Thoracic aorta (tissue), 2 donors: Measurements from ENCODE around the gene EFCAB9. TPM values are rescaled to one million over a fixed set of nuclear protein-coding genes. Genes with fewer than 3 reads are reported as not detected.

ENCODE experiments used
- ATAC-seq: fragments of 150-250 bp; one replicate; pipeline ENCODE4 v1.8.0; 2017; ENCODE audit warnings: low read depth; ENCODE audit not compliant: insufficient number of reproducible peaks, low FRiP score
- DNase-seq: peaks from one replicate; pipeline ENCODE4 v3.0.0-alpha.2; 2020; ENCODE audit warnings: low spot score
- H3K27ac ChIP-seq, 2 donors: fragments of 200-600 bp; sonication (generic); 1 replicate in 1 of 2; 2 replicates in 1 of 2; pipeline ENCODE4 v1.5.1; 2016; ENCODE audit warnings: mild to moderate bottlenecking in 2 of 2, moderate library complexity in 2 of 2
- H3K27me3 ChIP-seq: fragments of 200-600 bp; sonication (generic); replicated peaks from 2 replicates; pipeline ENCODE4 v1.6.0; 2016; ENCODE audit warnings: mild to moderate bottlenecking; ENCODE audit not compliant: insufficient read depth
- H3K36me3 ChIP-seq: fragments of 200-600 bp; sonication (generic); one replicate; pipeline ENCODE4 v1.5.1; 2016
- H3K4me1 ChIP-seq, 2 donors: fragments of 200-600 bp; sonication (generic); 1 replicate in 1 of 2; 2 replicates in 1 of 2; pipeline versions ENCODE4 v1.5.1 to v1.6.0; 2016; ENCODE audit warnings: low read depth in 2 of 2, mild to moderate bottlenecking in 1 of 2; ENCODE audit not compliant: control insufficient read depth in 1 of 2
- H3K4me3 ChIP-seq: fragments of 200-600 bp; sonication (generic); 2 replicates; pipeline ENCODE4 v1.5.1; 2016; ENCODE audit warnings: mild to moderate bottlenecking
- H3K9me3 ChIP-seq: fragments of 200-600 bp; sonication (generic); 2 replicates; pipeline ENCODE4 v1.5.1; 2016
- CTCF ChIP-seq: fragments of 200-600 bp; sonication (generic); IDR thresholded peaks from one replicate; pipeline ENCODE4 v1.5.1; 2019; ENCODE audit warnings: antibody characterized with exemption
- total RNA-seq, 2 donors: library from RNA; depleted of rRNA; stranded (reverse); fragments of >200 nt; gene quantifications; one replicate each; pipeline versions ENCODE4 v1.1.0 to v1.2.3, GENCODE V29; 2016

EFCAB9 gene
- total RNA-seq, 2 donors from 2014 or later: not detected

- H3K4me3 ChIP-seq: no peak overlapping the region
- no peak for ATAC-seq
- H3K9me3 ChIP-seq: peaks cover 5% of the 10 kb centered on the region
- no peaks in the 10 kb centered on the region for H3K27me3 ChIP-seq
- no peaks in the 10 kb centered on the region for H3K4me1 ChIP-seq
- no peak overlapping the region for H3K27ac ChIP-seq
- DNase-seq: no peak
- no peak for TF ChIP-seq CTCF
- peaks cover 6% of the 10 kb centered on the region for H3K36me3 ChIP-seq
Observed at GRCh38 chr5:172216345-172216744, 22.4 kb downstream of the EFCAB9 start.

GRCh38 chr5:172219296-172219695 is 25.3 kb downstream of the EFCAB9 start:
- no peaks in the 10 kb centered on the region for H3K27me3 ChIP-seq
- TF ChIP-seq CTCF: no peak
- DNase-seq (no peak), ATAC-seq (no peak)
- no peak overlapping the region for H3K4me3 ChIP-seq
- H3K36me3 ChIP-seq: peaks cover 3% of the 10 kb centered on the region
- H3K4me1 ChIP-seq: no peaks in the 10 kb centered on the region
- H3K27ac ChIP-seq: no peak overlapping the region
- H3K9me3 ChIP-seq: peaks cover 5% of the 10 kb centered on the region

GRCh38 chr5:172223901-172224873 is 30.2 kb downstream of the EFCAB9 start:
- no peak for ATAC-seq
- Histone ChIP-seq H3K36me3 (peaks cover 3% of the 10 kb centered on the region), H3K9me3 (peaks cover 5% of the 10 kb centered on the region), H3K4me1 (no peaks in the 10 kb centered on the region), H3K27ac (no peak overlapping the region), H3K27me3 (no peaks in the 10 kb centered on the region), H3K4me3 (no peak overlapping the region)
- no peak for TF ChIP-seq CTCF
- no peak for DNase-seq

- ATAC-seq: no peak
- Histone ChIP-seq H3K36me3 (peaks cover 3% of the 10 kb centered on the region), H3K27me3 (no peaks in the 10 kb centered on the region), H3K4me1 (no peaks in the 10 kb centered on the region), H3K9me3 (no peaks in the 10 kb centered on the region), H3K27ac (no peak overlapping the region), H3K4me3 (no peak overlapping the region)
- no peak for TF ChIP-seq CTCF
- no peak for DNase-seq
Observed at GRCh38 chr5:172224996-172225395, 31.0 kb downstream of the EFCAB9 start.

- Histone ChIP-seq H3K4me1 (no peaks in the 10 kb centered on the region), H3K9me3 (no peaks in the 10 kb centered on the region), H3K27ac (no peak overlapping the region), H3K4me3 (no peak overlapping the region), H3K36me3 (peaks cover 14% of the 10 kb centered on the region), H3K27me3 (no peaks in the 10 kb centered on the region)
- no peak for TF ChIP-seq CTCF
- ATAC-seq (no peak), DNase-seq (no peak)
Observed at GRCh38 chr5:172229904-172230303, 35.9 kb downstream of the EFCAB9 start.
